Stimulated activated CD4-positive, alpha-beta T cell treated with anti-CD3 and anti-CD28 coated beads, Interleukin-15, amount 100 ng/mL, for 48 hours (primary cell): ENCODE data around the gene GRID1.

Experiments used
- DNase-seq, 2 donors: peaks; one replicate each; pipeline ENCODE4 v3.0.0-alpha.2; 2020; ENCODE audit warnings: low read depth in 2 of 2

GRID1 gene

GRCh38 chr10:85603151-85603940 lies 763.2 kb downstream of the GRID1 start:
- DNase-seq = no peak

GRCh38 chr10:85602713-85603112 lies 763.9 kb downstream of the GRID1 start:
- no peak for DNase-seq

GRCh38 chr10:85602306-85602705 lies 764.3 kb downstream of the GRID1 start:
- DNase-seq = no peak

GRCh38 chr10:85601526-85601925 lies 765.1 kb downstream of the GRID1 start:
- DNase-seq = no peak

GRCh38 chr10:85600744-85601081 lies 765.9 kb downstream of the GRID1 start:
- DNase-seq = no peak

- DNase-seq = no peak
These were observed 766.4 kb downstream of the GRID1 start for GRCh38 chr10:85600026-85600743.

GRCh38 chr10:85599081-85599480 lies 767.5 kb downstream of the GRID1 start:
- no peak for DNase-seq

- no peak for DNase-seq
These were observed 767.9 kb downstream of the GRID1 start for GRCh38 chr10:85598646-85599045.

- DNase-seq = no peak
These were observed 769.6 kb downstream of the GRID1 start for GRCh38 chr10:85597006-85597405.

GRCh38 chr10:85596389-85596788 lies 770.2 kb downstream of the GRID1 start:
- DNase-seq = no peak

- DNase-seq = no peak
These were observed 772.4 kb downstream of the GRID1 start for GRCh38 chr10:85594239-85594638.

- DNase-seq = no peak
These were observed 773.3 kb downstream of the GRID1 start for GRCh38 chr10:85593226-85593772.

- DNase-seq = no peak
These were observed 785.2 kb downstream of the GRID1 start for GRCh38 chr10:85581371-85581770.

- no peak for DNase-seq
These were observed 786.0 kb downstream of the GRID1 start for GRCh38 chr10:85580585-85580984.

GRCh38 chr10:85578860-85579259 lies 787.7 kb downstream of the GRID1 start:
- no peak for DNase-seq

- DNase-seq = no peak
These were observed 791.2 kb downstream of the GRID1 start for GRCh38 chr10:85575441-85575840.

- DNase-seq = no peak
These were observed 795.7 kb downstream of the GRID1 start for GRCh38 chr10:85570871-85571270.

- DNase-seq = no peak
These were observed 801.2 kb downstream of the GRID1 start for GRCh38 chr10:85565381-85565780.

GRCh38 chr10:85558533-85558932 lies 808.1 kb downstream of the GRID1 start:
- no peak for DNase-seq

GRCh38 chr10:85557706-85558105 lies 808.9 kb downstream of the GRID1 start:
- DNase-seq = no peak

GRCh38 chr10:85557077-85557476 lies 809.5 kb downstream of the GRID1 start:
- DNase-seq = no peak
